GM18519 (cell line): Measurements from ENCODE around the gene GULP1.

Source experiments
- ATAC-seq: cut with Tn5 transposase; IDR thresholded peaks from one replicate; pipeline ENCODE4 v1.9.1; 2021; ENCODE audit warnings: mild to moderate bottlenecking, moderate library complexity; ENCODE audit not compliant: unreplicated experiment, low FRiP score

The GULP1 gene

GRCh38 chr2:188414869-188415753 lies 123.4 kb downstream of the GULP1 start:
- no peak for ATAC-seq

- no peak for ATAC-seq
Observed at GRCh38 chr2:188415754-188416083, 124.0 kb downstream of the GULP1 start.

- no peak for ATAC-seq
Observed at GRCh38 chr2:188416367-188416766, 124.7 kb downstream of the GULP1 start.

DNA sequence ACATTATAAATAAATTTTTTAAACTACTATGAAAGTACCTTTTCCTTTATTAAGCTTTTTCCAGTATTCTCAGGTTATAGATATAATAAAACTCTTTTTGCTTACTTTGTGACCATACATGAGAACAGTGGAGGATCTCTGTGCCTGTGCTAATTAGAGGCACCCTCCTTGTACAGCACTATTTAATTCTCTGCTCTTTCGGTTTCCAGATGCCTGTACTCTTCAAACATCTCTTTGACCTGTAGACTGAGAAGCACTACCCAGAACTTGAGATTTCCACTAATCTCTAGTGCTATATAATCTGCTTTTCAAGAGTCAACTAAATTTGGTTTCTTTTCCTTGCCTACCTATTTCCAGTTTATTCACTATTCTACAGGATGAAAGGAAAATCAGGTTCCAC lies 131.1 kb downstream of the GULP1 start:
- ATAC-seq, result no peak

- no peak for ATAC-seq
Observed at GRCh38 chr2:188425266-188425665, 133.6 kb downstream of the GULP1 start.

GRCh38 chr2:188426121-188426520 lies 134.4 kb downstream of the GULP1 start:
- ATAC-seq, result no peak

- no peak for ATAC-seq
Observed at GRCh38 chr2:188430705-188431104, 139.0 kb downstream of the GULP1 start.

DNA sequence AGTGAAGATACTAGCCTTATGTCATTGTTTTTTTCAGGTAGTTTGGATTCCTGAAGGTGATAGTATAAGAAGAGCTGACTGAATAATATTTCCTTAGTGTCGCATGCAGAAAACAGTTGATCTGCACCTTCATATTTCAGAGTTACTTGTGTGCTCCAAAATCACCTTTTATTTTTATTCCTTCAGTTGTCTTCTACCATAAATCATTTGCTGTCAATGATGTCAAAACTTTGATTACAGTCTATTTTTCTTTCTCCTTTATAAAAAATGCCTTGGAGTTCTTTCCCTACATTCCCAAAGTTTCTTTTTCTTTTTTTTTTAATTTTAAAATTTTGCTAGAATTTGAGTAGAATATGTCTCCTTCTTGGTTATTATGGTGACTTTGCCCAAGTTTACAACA lies 142.3 kb downstream of the GULP1 start:
- ATAC-seq, result no peak

GRCh38 chr2:188435115-188435514 lies 143.4 kb downstream of the GULP1 start:
- no peak for ATAC-seq

GRCh38 chr2:188437537-188437936 lies 145.9 kb downstream of the GULP1 start:
- ATAC-seq, result no peak

- no peak for ATAC-seq
Observed at GRCh38 chr2:188439986-188440385, 148.3 kb downstream of the GULP1 start.

DNA sequence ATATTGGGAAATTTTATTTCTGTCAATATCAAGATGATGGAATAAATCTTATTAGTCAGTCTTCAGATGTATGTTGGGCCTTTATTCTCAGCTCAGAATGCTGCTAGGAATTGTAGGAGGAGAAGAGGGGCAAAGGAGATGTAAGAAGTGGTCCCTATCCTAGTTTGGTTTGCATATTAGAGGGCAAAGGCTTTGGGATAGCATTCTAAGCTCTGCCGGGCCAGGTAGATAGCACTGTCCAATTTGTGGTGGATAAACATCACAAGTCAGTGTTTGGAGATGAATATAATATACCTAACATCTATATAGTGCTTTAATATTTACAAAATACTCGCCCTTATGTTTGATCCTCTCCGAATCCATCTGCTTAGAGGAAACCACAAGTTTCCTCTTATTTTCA lies 149.2 kb downstream of the GULP1 start:
- ATAC-seq, result no peak

- no peak for ATAC-seq
Observed at GRCh38 chr2:188441288-188441947, 149.7 kb downstream of the GULP1 start.

GRCh38 chr2:188443207-188443606 lies 151.5 kb downstream of the GULP1 start:
- no peak for ATAC-seq

GRCh38 chr2:188444106-188444835 lies 152.6 kb downstream of the GULP1 start:
- no peak for ATAC-seq

DNA sequence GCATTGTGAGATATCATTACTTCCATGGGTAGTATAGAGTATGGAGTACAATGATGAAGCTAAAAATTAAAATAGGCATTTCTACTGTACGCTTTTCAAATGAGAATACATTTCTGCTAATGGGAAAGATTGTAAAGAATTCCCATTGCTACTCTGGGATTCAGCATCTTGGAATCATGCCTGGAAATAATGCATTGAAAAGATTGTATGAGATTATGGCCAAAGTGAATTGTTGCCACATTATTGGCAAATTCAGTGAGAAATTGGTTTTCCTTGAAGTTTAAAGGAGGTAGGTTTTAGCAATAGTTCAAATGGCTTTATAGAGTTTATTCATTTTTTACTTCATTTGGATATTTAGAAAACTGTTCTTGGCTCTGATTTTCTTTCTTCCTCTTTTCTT lies 157.9 kb downstream of the GULP1 start:
- no peak for ATAC-seq

- no peak for ATAC-seq
Observed at GRCh38 chr2:188449971-188450370, 158.3 kb downstream of the GULP1 start.

DNA sequence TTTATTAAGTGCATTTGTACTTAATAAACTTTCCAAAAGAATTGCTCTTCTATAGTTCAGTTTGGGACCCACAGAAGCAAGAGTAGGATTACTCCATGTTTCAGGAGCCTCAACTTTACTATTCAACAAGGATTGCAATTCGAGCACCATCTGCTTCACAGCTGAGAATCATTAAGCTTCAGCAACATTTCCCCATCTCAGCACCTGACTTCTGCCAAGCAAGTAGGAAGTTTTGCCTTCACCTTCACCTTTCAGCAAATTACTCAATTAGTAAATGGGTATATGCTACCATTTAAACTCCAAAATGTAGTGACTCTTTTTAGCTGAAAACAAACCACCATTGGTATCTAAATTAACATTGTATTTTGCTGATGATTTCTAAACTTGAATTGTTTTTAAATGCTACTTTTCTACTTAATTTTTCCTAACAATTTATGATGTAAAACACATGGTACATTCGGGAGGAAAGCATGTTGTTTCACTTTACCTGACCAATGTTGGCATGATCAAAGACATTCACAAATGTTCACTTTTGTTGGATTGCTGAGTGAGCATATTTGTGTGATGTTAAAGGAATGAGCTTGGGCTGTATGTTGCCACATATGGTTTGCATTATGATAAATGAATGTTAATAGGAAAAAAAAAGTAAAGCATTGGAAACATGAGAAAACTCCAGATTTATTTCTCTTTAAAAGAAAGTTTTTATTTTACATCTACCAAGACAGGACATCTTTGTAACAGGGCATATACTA lies 159.2 kb downstream of the GULP1 start:
- ATAC-seq, result no peak

DNA sequence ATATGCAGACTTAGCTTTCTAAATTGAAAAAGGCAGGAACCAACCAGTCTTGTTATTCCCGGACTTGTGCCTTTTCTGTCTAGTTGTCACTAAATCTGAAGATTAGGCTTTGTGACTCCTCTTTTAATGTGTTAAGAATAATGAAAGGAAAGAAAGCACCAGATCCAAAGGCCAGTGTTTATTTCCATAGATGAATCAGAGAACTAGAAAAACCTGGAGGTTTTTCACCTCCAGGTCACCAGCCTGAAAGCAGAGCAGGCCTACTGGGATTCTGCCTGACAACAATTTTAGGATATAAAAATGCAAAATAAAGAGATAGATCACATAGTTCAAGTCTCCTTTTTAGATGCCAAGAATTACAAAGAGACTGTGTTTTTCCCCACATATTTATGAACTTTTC lies 160.4 kb downstream of the GULP1 start:
- ATAC-seq, result no peak

DNA sequence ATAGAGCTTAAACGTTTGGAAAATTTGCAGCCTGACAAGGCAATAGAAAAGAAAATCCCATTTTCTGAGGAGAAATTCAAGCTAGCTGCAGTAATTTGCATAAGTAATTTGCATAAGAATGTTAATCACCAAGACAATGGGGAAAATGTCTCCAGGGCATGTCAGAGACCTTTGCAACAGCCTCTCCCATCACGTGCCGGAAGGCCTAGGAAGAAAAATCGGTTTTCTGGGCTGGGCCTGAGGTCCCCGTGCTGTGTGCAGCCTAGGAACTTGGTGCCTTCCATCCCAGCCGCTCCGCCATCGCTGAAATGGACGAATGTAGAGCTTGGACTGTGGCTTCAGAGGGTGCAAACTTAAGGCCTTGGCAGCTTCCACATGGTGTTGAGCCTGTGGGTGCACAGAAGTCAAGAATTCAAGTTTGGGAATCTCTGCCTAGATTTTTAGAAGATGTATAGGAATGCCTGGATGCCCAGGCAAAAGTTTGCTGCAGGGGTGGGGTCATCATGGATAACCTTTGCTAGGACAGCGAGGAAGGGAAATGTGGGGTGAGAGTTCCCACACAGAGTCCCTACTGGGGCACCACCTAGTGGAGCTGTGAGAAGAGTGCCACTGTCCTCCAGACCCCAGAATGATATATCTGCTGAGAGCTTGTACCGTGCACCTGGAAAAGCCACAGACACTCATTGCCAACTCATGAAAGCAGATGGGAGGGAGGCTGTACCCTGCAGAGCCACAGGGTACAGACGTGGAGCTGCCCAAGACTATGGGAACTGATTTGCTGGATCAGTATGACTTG lies 164.6 kb downstream of the GULP1 start:
- ATAC-seq, result no peak
